Measurements from ENCODE around the gene ADD2. TPM values are rescaled to one million over a fixed set of nuclear protein-coding genes. Genes with fewer than 3 reads are reported as not detected.
A peak's percentile ranks its signal among the peaks of the same experiment; 100 is the strongest.

The ADD2 gene
- total RNA-seq, 1 experiment from 2014 or later = 3.5 TPM

- Histone ChIP-seq H3K27me3 (ENCODE audit: insufficient read depth, low read depth) (peaks cover 19% of the 10 kb centered on the region; the same call in 1 of the 2 replicates), H3K79me2 (ENCODE audit: low read depth) (no peaks in the 10 kb centered on the region), H3K4me2 (no peak overlapping the region), H3K27ac (no peak overlapping the region), H4K20me1 (ENCODE audit: insufficient read depth) (no peaks in the 10 kb centered on the region), H3K9me3 (ENCODE audit: insufficient read depth, low read depth) (no peaks in the 10 kb centered on the region), H3F3A (ENCODE audit: insufficient read depth, low read depth) (no peaks in the 10 kb centered on the region), H3K9me2 (ENCODE audit: insufficient read depth) (no peaks in the 10 kb centered on the region), H2AFZ (no peak overlapping the region), H3K4me3 (no peak overlapping the region), H3K4me1 (replicated peaks; ENCODE audit: insufficient read depth) (no peaks in the 10 kb centered on the region), H3K36me3 (ENCODE audit: low read depth) (no peaks in the 10 kb centered on the region)
- intact Hi-C loops (cut with micrococcal nuclease; ENCODE audit: unreplicated experiment) = no loop called here
- DNase-seq = no peak
- ChIA-PET CTCF (interaction anchor here (0.5 kb wide), 1 partner anchor 36 kb away, joined by 5 read pairs; no protein-coding TSS in a partner anchor), POLR2A (ENCODE audit: unreplicated experiment) (no interaction called here)
- BruUV-seq (replicated peaks) = no TSS peak
- TF ChIP-seq, protein P1, sequence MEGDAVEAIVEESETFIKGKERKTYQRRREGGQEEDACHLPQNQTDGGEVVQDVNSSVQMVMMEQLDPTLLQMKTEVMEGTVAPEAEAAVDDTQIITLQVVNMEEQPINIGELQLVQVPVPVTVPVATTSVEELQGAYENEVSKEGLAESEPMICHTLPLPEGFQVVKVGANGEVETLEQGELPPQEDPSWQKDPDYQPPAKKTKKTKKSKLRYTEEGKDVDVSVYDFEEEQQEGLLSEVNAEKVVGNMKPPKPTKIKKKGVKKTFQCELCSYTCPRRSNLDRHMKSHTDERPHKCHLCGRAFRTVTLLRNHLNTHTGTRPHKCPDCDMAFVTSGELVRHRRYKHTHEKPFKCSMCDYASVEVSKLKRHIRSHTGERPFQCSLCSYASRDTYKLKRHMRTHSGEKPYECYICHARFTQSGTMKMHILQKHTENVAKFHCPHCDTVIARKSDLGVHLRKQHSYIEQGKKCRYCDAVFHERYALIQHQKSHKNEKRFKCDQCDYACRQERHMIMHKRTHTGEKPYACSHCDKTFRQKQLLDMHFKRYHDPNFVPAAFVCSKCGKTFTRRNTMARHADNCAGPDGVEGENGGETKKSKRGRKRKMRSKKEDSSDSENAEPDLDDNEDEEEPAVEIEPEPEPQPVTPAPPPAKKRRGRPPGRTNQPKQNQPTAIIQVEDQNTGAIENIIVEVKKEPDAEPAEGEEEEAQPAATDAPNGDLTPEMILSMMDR (conservative IDR thresholded peaks at IDR 0.05) = no peak
- no peak for TF ChIP-seq EZH2 (IDR thresholded peaks at IDR 0.05; ENCODE audit: low read depth)
Measured at GRCh38 chr2:70687461-70687795, 80.6 kb downstream of the ADD2 start.

- H3K79me2 ChIP-seq (ENCODE audit: low read depth) = no peaks in the 10 kb centered on the region
- TF ChIP-seq, protein P1 (conservative IDR thresholded peaks at IDR 0.05) = peak; percentile 58
- TF ChIP-seq EZH2 (IDR thresholded peaks at IDR 0.05; ENCODE audit: low read depth) = no peak
- no peaks in the 10 kb centered on the region for H3K9me3 ChIP-seq (ENCODE audit: insufficient read depth, low read depth)
- no peak overlapping the region for H3K27ac ChIP-seq
- CTCF ChIA-PET = interaction anchor here (0.5 to 0.6 kb wide), 3 partner anchors 28 to 299 kb away, joined by 3 to 5 read pairs (median 3); no protein-coding TSS in a partner anchor
- no peaks in the 10 kb centered on the region for H3K9me2 ChIP-seq (ENCODE audit: insufficient read depth)
- peaks cover 13% of the 10 kb centered on the region; the same call in 1 of the 2 replicates for H3K27me3 ChIP-seq (ENCODE audit: insufficient read depth, low read depth)
- POLR2A ChIA-PET (ENCODE audit: unreplicated experiment) = interaction anchor here (0.6 kb wide), 1 partner anchor 139 kb away, joined by 5 read pairs; no protein-coding TSS in a partner anchor
- no peaks in the 10 kb centered on the region for H4K20me1 ChIP-seq (ENCODE audit: insufficient read depth)
- H2AFZ ChIP-seq = no peak overlapping the region
- H3K4me3 ChIP-seq = no peak overlapping the region
- H3K36me3 ChIP-seq (ENCODE audit: low read depth) = no peaks in the 10 kb centered on the region
- no TSS peak for BruUV-seq (replicated peaks)
- H3K4me2 ChIP-seq = no peak overlapping the region
- no peaks in the 10 kb centered on the region for H3K4me1 ChIP-seq (replicated peaks; ENCODE audit: insufficient read depth)
- intact Hi-C loops (cut with micrococcal nuclease; ENCODE audit: unreplicated experiment) = no loop called here
- peak in 1 of 2 experiments; percentile 39 for DNase-seq
- H3F3A ChIP-seq (ENCODE audit: insufficient read depth, low read depth) = no peaks in the 10 kb centered on the region
Measured at GRCh38 chr2:70686577-70687460, 81.2 kb downstream of the ADD2 start.

GRCh38 chr2:70685771-70686171, 82.2 kb downstream of the ADD2 start:
- no peaks in the 10 kb centered on the region for H3F3A ChIP-seq (ENCODE audit: insufficient read depth, low read depth)
- no peak overlapping the region for H3K4me2 ChIP-seq
- intact Hi-C loops (cut with micrococcal nuclease; ENCODE audit: unreplicated experiment) = no loop called here
- ChIA-PET POLR2A (ENCODE audit: unreplicated experiment) (interaction anchor here (0.6 kb wide), 1 partner anchor 140 kb away, joined by 5 read pairs; no protein-coding TSS in a partner anchor), CTCF (interaction anchor here (0.6 kb wide), 1 partner anchor 27 kb away, joined by 3 read pairs; no protein-coding TSS in a partner anchor)
- H3K4me1 ChIP-seq (replicated peaks; ENCODE audit: insufficient read depth) = no peaks in the 10 kb centered on the region
- no peak overlapping the region for H3K4me3 ChIP-seq
- no peak for DNase-seq
- TF ChIP-seq EZH2 (IDR thresholded peaks at IDR 0.05; ENCODE audit: low read depth) = no peak
- TF ChIP-seq, protein P1 (conservative IDR thresholded peaks at IDR 0.05) = no peak
- H3K79me2 ChIP-seq (ENCODE audit: low read depth) = no peaks in the 10 kb centered on the region
- H2AFZ ChIP-seq = no peak overlapping the region
- no TSS peak for BruUV-seq (replicated peaks)
- no peaks in the 10 kb centered on the region for H4K20me1 ChIP-seq (ENCODE audit: insufficient read depth)
- H3K9me3 ChIP-seq (ENCODE audit: insufficient read depth, low read depth) = no peaks in the 10 kb centered on the region
- peaks cover 9% of the 10 kb centered on the region; the same call in 1 of the 2 replicates for H3K27me3 ChIP-seq (ENCODE audit: insufficient read depth, low read depth)
- H3K27ac ChIP-seq = no peak overlapping the region
- no peaks in the 10 kb centered on the region for H3K36me3 ChIP-seq (ENCODE audit: low read depth)
- H3K9me2 ChIP-seq (ENCODE audit: insufficient read depth) = no peaks in the 10 kb centered on the region

All from PC-9 (cell line).